ENCODE results near the gene PISD.

Gene PISD

GRCh38 chr22:31574055-31574670, 87.9 kb downstream of the PISD start:
- Mint-ChIP-seq H3K9me3 (no peaks in the 10 kb centered on the region), H3K4me3 (no peak overlapping the region), H3K36me3 (peaks cover 50% of the 10 kb centered on the region), H3K27ac (no peak overlapping the region), H3K27me3 (no peaks in the 10 kb centered on the region), H3K4me1 (no peaks in the 10 kb centered on the region)
- no peak for DNase-seq
- CTCF ChIA-PET, result interaction anchor here (0.7 to 1.0 kb wide), 2 partner anchors 17 to 122 kb away, joined by 3 read pairs; no protein-coding TSS in a partner anchor

DNA sequence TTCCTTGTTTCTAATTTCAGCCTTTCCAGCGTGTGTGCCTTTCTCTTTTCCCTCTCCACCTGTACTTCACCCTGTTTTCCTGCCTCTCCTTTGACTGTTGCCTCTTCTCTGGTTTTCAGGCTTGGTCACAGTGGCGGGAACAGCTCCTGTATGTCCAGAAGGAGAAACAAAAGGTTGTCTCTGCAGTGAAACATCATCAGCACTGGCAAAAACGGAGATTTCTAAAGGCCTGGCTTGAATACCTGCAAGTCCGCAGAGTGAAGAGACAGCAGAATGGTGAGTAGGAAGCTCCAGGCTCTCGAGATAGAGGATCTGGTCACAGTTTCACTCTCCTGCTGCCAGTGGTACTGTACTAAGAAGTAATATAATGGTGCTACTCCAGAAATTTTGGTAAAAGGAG, 89.1 kb downstream of the PISD start:
- no peak overlapping the region for H3K27ac Mint-ChIP-seq
- no peaks in the 10 kb centered on the region for H3K27me3 Mint-ChIP-seq
- no peak overlapping the region for H3K4me3 Mint-ChIP-seq
- CTCF ChIA-PET, result no interaction called here
- H3K9me3 Mint-ChIP-seq, result no peaks in the 10 kb centered on the region
- peaks cover 51% of the 10 kb centered on the region for H3K36me3 Mint-ChIP-seq
- no peaks in the 10 kb centered on the region for H3K4me1 Mint-ChIP-seq
- no peak for DNase-seq

- Mint-ChIP-seq H3K27me3 (no peaks in the 10 kb centered on the region), H3K36me3 (peaks cover 43% of the 10 kb centered on the region), H3K27ac (no peak overlapping the region), H3K4me3 (no peak overlapping the region), H3K4me1 (no peaks in the 10 kb centered on the region), H3K9me3 (no peaks in the 10 kb centered on the region)
- CTCF ChIA-PET, result interaction anchor here (1.0 to 1.2 kb wide), 4 partner anchors 8 to 65 kb away, joined by 3 to 4 read pairs (median 3); no protein-coding TSS in a partner anchor
- DNase-seq, result no peak
These were observed 92.9 kb downstream of the PISD start for GRCh38 chr22:31569126-31569525.
